HepG2 (cell line): Measurements from ENCODE around the gene PIEZO2. TPM values are rescaled to one million over a fixed set of nuclear protein-coding genes. Genes with fewer than 3 reads are reported as not detected.

Experiments
- CENPX ChIP-seq: sonication (generic); formaldehyde crosslinking; IDR thresholded peaks from 2 replicates; pipeline ENCODE4 v1.9.0; 2021; ENCODE audit warnings: mild to moderate bottlenecking, missing genetic modification reagents, moderate library complexity
- KDM3A ChIP-seq: IDR thresholded peaks from 2 replicates; pipeline ENCODE4 v1.6.1; 2018; ENCODE audit warnings: low read depth, missing compliant biosample characterization
- KDM5B ChIP-seq: sonication (generic); formaldehyde crosslinking; IDR thresholded peaks from 2 replicates; pipeline ENCODE4 v1.4.0; 2020; ENCODE audit warnings: missing genetic modification reagents, mild to moderate bottlenecking, borderline replicate concordance
- MBD4 ChIP-seq: IDR thresholded peaks from 2 replicates; pipeline ENCODE4 v1.6.1; 2012; ENCODE audit warnings: low read length, inconsistent platforms, borderline replicate concordance
- MLLT10 ChIP-seq: sonication (generic); formaldehyde crosslinking; IDR thresholded peaks from 2 replicates; pipeline ENCODE4 v1.4.0; 2020; ENCODE audit warnings: missing genetic modification reagents
- NAIF1 ChIP-seq: sonication (generic); formaldehyde crosslinking; IDR thresholded peaks from 2 replicates; pipeline ENCODE4 v1.5.0; 2020; ENCODE audit warnings: mild to moderate bottlenecking, missing genetic modification reagents, borderline replicate concordance
- NR2C2 ChIP-seq: sonication (generic); formaldehyde crosslinking; IDR thresholded peaks from 2 replicates; pipeline ENCODE4 v1.4.0; 2020; ENCODE audit warnings: missing genetic modification reagents, mild to moderate bottlenecking, moderate library complexity, borderline replicate concordance
- NRL ChIP-seq: sonication (generic); formaldehyde crosslinking; IDR thresholded peaks from 2 replicates; pipeline ENCODE4 v1.5.0; 2020; ENCODE audit warnings: missing genetic modification reagents, mild to moderate bottlenecking, moderate library complexity, borderline replicate concordance
- PCBP1 ChIP-seq: fragments of 200-400 bp; formaldehyde crosslinking; IDR thresholded peaks from 2 replicates; pipeline ENCODE4 v1.6.1; 2017; ENCODE audit warnings: mild to moderate bottlenecking, low read depth, low read length, borderline replicate concordance
- TCF12 ChIP-seq, 2 experiments: fragments of 450-650 bp in 1 of 2; sonication (generic) in 1 of 2; formaldehyde crosslinking in 1 of 2; IDR thresholded peaks; 2 replicates each; pipeline versions ENCODE4 v1.6.1 to v1.8.0; 2017 to 2022; ENCODE audit warnings: antibody characterized with exemption in 1 of 2, mild to moderate bottlenecking in 1 of 2, missing genetic modification reagents in 1 of 2, moderate library complexity in 1 of 2
- ZNF235 ChIP-seq: sonication (generic); formaldehyde crosslinking; IDR thresholded peaks from 2 replicates; pipeline ENCODE4 v1.8.1; 2023; ENCODE audit warnings: mild to moderate bottlenecking, missing genetic modification reagents, borderline replicate concordance
- ZNF768 ChIP-seq: sonication (generic); formaldehyde crosslinking; IDR thresholded peaks from 2 replicates; pipeline ENCODE4 v1.4.0; 2020; ENCODE audit warnings: missing genetic modification reagents
- polyA plus RNA-seq, 8 experiments: library from polyadenylated mRNA; depleted of rRNA in 3 of 8; stranded (reverse) in 7 of 8; unstranded in 1 of 8; fragments of >200 nt; fragmentation: Illumina TruSeq in 4 of 8; extraction: Trizol in 4 of 8; gene quantifications; 2 replicates each; pipeline versions ENCODE4 v1.2.1 to v1.2.3, GENCODE V29; 2011 to 2016; ENCODE audit warnings: low read depth in 4 of 8, missing spikeins in 1 of 8, mixed read lengths in 1 of 8; ENCODE audit not compliant: insufficient read depth in 1 of 8
- total RNA-seq, 5 experiments: library from RNA; depleted of rRNA; stranded (reverse); fragments of >200 nt; fragmentation: Illumina TruSeq; extraction: Trizol; gene quantifications; 2 replicates each; pipeline ENCODE4 v1.2.3, GENCODE V29; 2016; ENCODE audit warnings: low read depth in 1 of 5
- TF ChIP-seq, protein P1 (sequence below): sonication (generic); formaldehyde crosslinking; IDR thresholded peaks from 2 replicates; pipeline ENCODE4 v1.5.0; 2020; ENCODE audit warnings: mild to moderate bottlenecking, missing genetic modification reagents, borderline replicate concordance
- TF ChIP-seq, protein P2 (sequence below): sonication (generic); formaldehyde crosslinking; IDR thresholded peaks from 2 replicates; pipeline ENCODE4 v1.5.0; 2020; ENCODE audit warnings: mild to moderate bottlenecking, missing genetic modification reagents
- TF ChIP-seq, protein P3 (sequence below): sonication (generic); formaldehyde crosslinking; IDR thresholded peaks from 2 replicates; pipeline ENCODE4 v1.8.1; 2023; ENCODE audit warnings: mild to moderate bottlenecking, missing genetic modification reagents

The PIEZO2 gene
- total and polyA plus RNA-seq, 2 of the 13 experiments (the other 11 are each of a cell fraction or from before 2014, with no cell fraction given), result 15.2 to 27.2 TPM

DNA sequence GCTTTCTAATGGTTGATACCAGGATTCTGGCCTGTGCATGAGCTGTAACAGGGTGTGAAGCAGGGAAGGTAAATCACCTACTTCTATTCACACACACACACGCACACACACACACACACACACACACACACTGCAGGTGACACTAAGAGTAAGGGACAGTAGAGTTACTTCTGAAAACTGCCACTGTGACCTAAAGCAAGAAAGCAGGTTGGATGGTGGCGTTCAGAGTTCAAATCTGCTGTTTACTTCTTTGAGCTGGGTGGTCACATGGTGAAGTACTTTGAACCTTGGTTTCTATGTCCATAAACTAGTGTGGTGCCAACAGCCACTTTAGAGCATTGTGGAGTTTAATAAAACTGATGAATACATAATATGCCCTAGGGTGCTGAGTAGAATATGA, 248.0 kb downstream of the PIEZO2 start (continued):
- TF ChIP-seq NAIF1 (CRISPR knock-in tag), result no peak
- TF ChIP-seq MBD4, result no peak
- TF ChIP-seq, protein P1, sequence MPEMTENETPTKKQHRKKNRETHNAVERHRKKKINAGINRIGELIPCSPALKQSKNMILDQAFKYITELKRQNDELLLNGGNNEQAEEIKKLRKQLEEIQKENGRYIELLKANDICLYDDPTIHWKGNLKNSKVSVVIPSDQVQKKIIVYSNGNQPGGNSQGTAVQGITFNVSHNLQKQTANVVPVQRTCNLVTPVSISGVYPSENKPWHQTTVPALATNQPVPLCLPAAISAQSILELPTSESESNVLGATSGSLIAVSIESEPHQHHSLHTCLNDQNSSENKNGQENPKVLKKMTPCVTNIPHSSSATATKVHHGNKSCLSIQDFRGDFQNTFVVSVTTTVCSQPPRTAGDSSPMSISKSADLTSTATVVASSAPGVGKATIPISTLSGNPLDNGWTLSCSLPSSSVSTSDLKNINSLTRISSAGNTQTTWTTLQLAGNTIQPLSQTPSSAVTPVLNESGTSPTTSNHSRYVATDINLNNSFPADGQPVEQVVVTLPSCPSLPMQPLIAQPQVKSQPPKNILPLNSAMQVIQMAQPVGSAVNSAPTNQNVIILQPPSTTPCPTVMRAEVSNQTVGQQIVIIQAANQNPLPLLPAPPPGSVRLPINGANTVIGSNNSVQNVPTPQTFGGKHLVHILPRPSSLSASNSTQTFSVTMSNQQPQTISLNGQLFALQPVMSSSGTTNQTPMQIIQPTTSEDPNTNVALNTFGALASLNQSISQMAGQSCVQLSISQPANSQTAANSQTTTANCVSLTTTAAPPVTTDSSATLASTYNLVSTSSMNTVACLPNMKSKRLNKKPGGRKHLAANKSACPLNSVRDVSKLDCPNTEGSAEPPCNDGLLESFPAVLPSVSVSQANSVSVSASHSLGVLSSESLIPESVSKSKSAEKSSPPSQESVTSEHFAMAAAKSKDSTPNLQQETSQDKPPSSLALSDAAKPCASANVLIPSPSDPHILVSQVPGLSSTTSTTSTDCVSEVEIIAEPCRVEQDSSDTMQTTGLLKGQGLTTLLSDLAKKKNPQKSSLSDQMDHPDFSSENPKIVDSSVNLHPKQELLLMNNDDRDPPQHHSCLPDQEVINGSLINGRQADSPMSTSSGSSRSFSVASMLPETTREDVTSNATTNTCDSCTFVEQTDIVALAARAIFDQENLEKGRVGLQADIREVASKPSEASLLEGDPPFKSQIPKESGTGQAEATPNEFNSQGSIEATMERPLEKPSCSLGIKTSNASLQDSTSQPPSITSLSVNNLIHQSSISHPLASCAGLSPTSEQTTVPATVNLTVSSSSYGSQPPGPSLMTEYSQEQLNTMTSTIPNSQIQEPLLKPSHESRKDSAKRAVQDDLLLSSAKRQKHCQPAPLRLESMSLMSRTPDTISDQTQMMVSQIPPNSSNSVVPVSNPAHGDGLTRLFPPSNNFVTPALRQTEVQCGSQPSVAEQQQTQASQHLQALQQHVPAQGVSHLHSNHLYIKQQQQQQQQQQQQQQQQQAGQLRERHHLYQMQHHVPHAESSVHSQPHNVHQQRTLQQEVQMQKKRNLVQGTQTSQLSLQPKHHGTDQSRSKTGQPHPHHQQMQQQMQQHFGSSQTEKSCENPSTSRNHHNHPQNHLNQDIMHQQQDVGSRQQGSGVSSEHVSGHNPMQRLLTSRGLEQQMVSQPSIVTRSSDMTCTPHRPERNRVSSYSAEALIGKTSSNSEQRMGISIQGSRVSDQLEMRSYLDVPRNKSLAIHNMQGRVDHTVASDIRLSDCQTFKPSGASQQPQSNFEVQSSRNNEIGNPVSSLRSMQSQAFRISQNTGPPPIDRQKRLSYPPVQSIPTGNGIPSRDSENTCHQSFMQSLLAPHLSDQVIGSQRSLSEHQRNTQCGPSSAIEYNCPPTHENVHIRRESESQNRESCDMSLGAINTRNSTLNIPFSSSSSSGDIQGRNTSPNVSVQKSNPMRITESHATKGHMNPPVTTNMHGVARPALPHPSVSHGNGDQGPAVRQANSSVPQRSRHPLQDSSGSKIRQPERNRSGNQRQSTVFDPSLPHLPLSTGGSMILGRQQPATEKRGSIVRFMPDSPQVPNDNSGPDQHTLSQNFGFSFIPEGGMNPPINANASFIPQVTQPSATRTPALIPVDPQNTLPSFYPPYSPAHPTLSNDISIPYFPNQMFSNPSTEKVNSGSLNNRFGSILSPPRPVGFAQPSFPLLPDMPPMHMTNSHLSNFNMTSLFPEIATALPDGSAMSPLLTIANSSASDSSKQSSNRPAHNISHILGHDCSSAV (CRISPR knock-in tag), result no peak
- no peak for TF ChIP-seq NRL (CRISPR knock-in tag)
- TF ChIP-seq KDM5B, result no peak
- no peak for TF ChIP-seq ZNF235 (CRISPR knock-in tag)
- TF ChIP-seq, protein P2, sequence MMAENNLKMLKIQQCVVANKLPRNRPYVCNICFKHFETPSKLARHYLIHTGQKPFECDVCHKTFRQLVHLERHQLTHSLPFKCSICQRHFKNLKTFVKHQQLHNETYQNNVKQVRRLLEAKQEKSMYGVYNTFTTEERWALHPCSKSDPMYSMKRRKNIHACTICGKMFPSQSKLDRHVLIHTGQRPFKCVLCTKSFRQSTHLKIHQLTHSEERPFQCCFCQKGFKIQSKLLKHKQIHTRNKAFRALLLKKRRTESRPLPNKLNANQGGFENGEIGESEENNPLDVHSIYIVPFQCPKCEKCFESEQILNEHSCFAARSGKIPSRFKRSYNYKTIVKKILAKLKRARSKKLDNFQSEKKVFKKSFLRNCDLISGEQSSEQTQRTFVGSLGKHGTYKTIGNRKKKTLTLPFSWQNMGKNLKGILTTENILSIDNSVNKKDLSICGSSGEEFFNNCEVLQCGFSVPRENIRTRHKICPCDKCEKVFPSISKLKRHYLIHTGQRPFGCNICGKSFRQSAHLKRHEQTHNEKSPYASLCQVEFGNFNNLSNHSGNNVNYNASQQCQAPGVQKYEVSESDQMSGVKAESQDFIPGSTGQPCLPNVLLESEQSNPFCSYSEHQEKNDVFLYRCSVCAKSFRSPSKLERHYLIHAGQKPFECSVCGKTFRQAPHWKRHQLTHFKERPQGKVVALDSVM, result no peak
- no peak for TF ChIP-seq ZNF768
- no peak for TF ChIP-seq MLLT10 (CRISPR knock-in tag)
- no peak for TF ChIP-seq CENPX (CRISPR knock-in tag)
- TF ChIP-seq, protein P3, sequence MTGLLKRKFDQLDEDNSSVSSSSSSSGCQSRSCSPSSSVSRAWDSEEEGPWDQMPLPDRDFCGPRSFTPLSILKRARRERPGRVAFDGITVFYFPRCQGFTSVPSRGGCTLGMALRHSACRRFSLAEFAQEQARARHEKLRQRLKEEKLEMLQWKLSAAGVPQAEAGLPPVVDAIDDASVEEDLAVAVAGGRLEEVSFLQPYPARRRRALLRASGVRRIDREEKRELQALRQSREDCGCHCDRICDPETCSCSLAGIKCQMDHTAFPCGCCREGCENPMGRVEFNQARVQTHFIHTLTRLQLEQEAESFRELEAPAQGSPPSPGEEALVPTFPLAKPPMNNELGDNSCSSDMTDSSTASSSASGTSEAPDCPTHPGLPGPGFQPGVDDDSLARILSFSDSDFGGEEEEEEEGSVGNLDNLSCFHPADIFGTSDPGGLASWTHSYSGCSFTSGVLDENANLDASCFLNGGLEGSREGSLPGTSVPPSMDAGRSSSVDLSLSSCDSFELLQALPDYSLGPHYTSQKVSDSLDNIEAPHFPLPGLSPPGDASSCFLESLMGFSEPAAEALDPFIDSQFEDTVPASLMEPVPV, result no peak
- TF ChIP-seq TCF12 (IDR thresholded peaks at IDR 0.05), result no peak
- no peak for TF ChIP-seq TCF12 (CRISPR knock-in tag; IDR thresholded peaks at IDR 0.05)
- TF ChIP-seq KDM3A (CRISPR knock-in tag), result no peak
- no peak for TF ChIP-seq PCBP1
- TF ChIP-seq NR2C2 (CRISPR knock-in tag), result no peak
- TF ChIP-seq, all 625 proteins: peak for 73
